Sigmoid colon (tissue), 7 donors: ENCODE data around the gene DUSP7. TPM values are rescaled to one million over a fixed set of nuclear protein-coding genes. Genes with fewer than 3 reads are reported as not detected.

Experiments used
- DNase-seq: peaks from one replicate; pipeline ENCODE4 v3.0.0-alpha.2; 2019
- H3K27ac ChIP-seq, 4 donors: fragments of 200-600 bp; sonication (generic); one replicate each; pipeline ENCODE4 v1.5.1; 2016 to 2019; ENCODE audit warnings: mild to moderate bottlenecking in 1 of 4
- H3K27me3 ChIP-seq, 3 donors: fragments of 200-600 bp; sonication (generic); one replicate each; pipeline ENCODE4 v1.5.1; 2019; ENCODE audit warnings: mild to moderate bottlenecking in 1 of 3
- H3K36me3 ChIP-seq, 4 donors: fragments of 200-600 bp; sonication (generic); one replicate each; pipeline ENCODE4 v1.5.1; 2016 to 2019
- H3K4me1 ChIP-seq, 4 donors: fragments of 200-600 bp; sonication (generic); one replicate each; pipeline ENCODE4 v1.5.1; 2017 to 2019
- H3K4me3 ChIP-seq, 4 donors: fragments of 200-600 bp; sonication (generic); one replicate each; pipeline ENCODE4 v1.5.1; 2017 to 2019; ENCODE audit warnings: mild to moderate bottlenecking in 2 of 4, moderate library complexity in 1 of 4
- H3K9me3 ChIP-seq, 4 donors: fragments of 200-600 bp in 3 of 4; sonication (generic) in 3 of 4; one replicate each; pipeline versions ENCODE4 v1.5.1 to v1.6.1; 2013 to 2019
- CTCF ChIP-seq, 4 experiments: fragments of 450-650 bp in 3 of 4; fragments of 200-600 bp in 1 of 4; IDR thresholded peaks; one replicate each; pipeline ENCODE4 v1.5.1; 2016 to 2019; ENCODE audit warnings: antibody characterized with exemption in 4 of 4, mild to moderate bottlenecking in 3 of 4, moderate library complexity in 2 of 4
- EP300 ChIP-seq, 4 donors: sonication (generic); formaldehyde crosslinking; IDR thresholded peaks; one replicate each; pipeline ENCODE4 v1.6.1; 2017; ENCODE audit warnings: antibody characterized with exemption in 4 of 4
- POLR2A ChIP-seq, 2 donors: fragments of 450-650 bp; IDR thresholded peaks; one replicate each; pipeline ENCODE4 v1.6.1; 2016; ENCODE audit warnings: antibody characterized with exemption in 2 of 2, mild to moderate bottlenecking in 2 of 2, moderate library complexity in 2 of 2
- POLR2AphosphoS5 ChIP-seq, 4 donors: sonication (generic); formaldehyde crosslinking; IDR thresholded peaks; one replicate each; pipeline ENCODE4 v1.6.1; 2017; ENCODE audit warnings: antibody characterized with exemption in 4 of 4
- WGBS, 2 donors: extraction: QIAGEN DNeasy Blood & Tissue Kit; methylation state at CpG; one replicate each; pipeline ENCODE4 v1.1.7; 2013; 5-methylcytosine and 5-hydroxymethylcytosine counted together
- intact Hi-C: fragments of 100-400 bp; cut with DNase I; formaldehyde crosslinking; loops from one replicate; pipeline ENCODE4 v1.15.1; 2023
- polyA plus RNA-seq, 3 donors: library from polyadenylated mRNA; stranded (reverse); fragments of 200-250 nt; gene quantifications; one replicate each; pipeline ENCODE4 v1.2.3, GENCODE V29; 2013
- total RNA-seq, 4 donors: library from RNA; depleted of rRNA; stranded (reverse); fragments of >200 nt; gene quantifications; one replicate each; pipeline ENCODE4 v1.1.0, GENCODE V29; 2016
- donor health status: healthy with polysubstance abuse.
- donor health status: Bipolar disorder and iron deficiency.
- donor health status: healthy.

Gene DUSP7
- total and polyA plus RNA-seq, 7 donors = 3.0 to 7.6 (median 6.8) TPM

DNA sequence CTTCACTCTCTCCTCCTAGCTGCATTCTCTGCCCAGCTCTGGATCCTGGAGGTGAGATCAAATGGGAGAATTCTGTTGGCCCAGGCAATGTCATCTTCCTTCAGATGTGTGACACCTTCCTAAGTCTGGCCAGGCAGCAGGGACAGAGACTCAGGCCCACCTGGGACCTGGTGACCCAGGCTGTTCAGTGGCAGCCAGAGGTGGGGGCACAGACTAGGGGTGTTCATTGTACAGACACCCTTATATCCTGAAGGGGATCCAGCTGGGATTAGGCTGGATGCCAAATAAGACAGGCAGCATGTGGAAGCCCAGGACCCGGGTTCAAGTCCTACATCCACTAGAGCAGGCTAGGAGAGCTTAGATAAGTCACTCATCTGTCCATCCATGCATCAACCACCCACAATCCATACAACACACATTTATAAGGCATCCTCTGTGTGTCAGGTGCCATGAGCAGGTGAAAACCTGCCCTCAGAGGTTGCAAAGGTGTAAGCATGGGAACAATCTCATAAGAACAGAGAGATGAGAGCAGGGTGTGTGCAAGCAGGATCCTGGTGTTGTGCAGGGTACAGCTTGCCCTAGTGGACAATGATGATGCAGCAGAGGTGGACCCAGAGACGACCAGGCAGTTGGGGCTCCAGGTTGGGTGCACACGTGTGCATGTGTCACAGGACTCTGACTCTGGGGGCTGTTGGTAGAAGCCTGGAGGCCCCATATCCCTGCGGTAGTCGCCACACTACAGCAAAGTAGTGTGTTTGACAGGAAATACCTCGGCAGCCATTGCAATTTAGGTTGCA lies 42.4 kb downstream of the DUSP7 start:
- 85 to 86% methylated on average over 6 of the region's 6 CpGs for WGBS, 2 donors
- TF ChIP-seq POLR2AphosphoS5 (IDR thresholded peaks at IDR 0.05) = no peak
- TF ChIP-seq CTCF (IDR thresholded peaks at IDR 0.05) = no peak
- TF ChIP-seq EP300 (IDR thresholded peaks at IDR 0.05) = no peak
- no peak for TF ChIP-seq POLR2A (IDR thresholded peaks at IDR 0.05)
- intact Hi-C loops = no loop called here

DNA sequence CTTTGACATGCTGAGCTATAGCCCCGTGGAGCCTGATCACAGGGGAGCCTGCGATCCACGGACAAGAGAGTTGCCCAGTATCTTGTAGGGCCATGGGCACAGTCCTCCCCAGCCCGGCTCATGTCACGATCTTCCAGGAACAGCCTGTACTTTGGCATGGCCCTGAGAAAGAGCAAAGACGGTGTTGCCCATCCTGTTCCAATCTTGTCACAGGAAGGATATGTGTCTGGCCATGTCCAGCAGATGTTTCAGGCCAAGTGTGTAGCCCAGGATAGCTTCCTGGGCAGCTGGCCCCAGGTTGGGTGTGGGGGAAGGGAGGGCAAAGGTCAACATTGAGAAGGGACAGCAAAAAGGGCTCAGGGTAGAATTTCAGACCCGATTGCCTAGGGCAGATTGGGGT lies 43.7 kb downstream of the DUSP7 start:
- no peak overlapping the region for H3K27ac ChIP-seq
- H3K4me1 ChIP-seq = no peaks in the 10 kb centered on the region
- no peaks in the 10 kb centered on the region for H3K9me3 ChIP-seq
- TF ChIP-seq POLR2A (IDR thresholded peaks at IDR 0.05) = no peak
- no peak overlapping the region for H3K4me3 ChIP-seq
- intact Hi-C loops = no loop called here
- 81 to 89% methylated on average over 7 of the region's 7 CpGs for WGBS, 2 donors
- H3K36me3 ChIP-seq = no peaks in the 10 kb centered on the region
- no peaks in the 10 kb centered on the region for H3K27me3 ChIP-seq
- DNase-seq = no peak

More for the DNA sequence above, 42.4 kb downstream of the DUSP7 start:
- DNase-seq = no peak
- Histone ChIP-seq H3K4me3 (no peak overlapping the region), H3K27me3 (no peaks in the 10 kb centered on the region), H3K27ac (no peak overlapping the region), H3K36me3 (no peaks in the 10 kb centered on the region), H3K4me1 (no peaks in the 10 kb centered on the region), H3K9me3 (no peaks in the 10 kb centered on the region)

DNA sequence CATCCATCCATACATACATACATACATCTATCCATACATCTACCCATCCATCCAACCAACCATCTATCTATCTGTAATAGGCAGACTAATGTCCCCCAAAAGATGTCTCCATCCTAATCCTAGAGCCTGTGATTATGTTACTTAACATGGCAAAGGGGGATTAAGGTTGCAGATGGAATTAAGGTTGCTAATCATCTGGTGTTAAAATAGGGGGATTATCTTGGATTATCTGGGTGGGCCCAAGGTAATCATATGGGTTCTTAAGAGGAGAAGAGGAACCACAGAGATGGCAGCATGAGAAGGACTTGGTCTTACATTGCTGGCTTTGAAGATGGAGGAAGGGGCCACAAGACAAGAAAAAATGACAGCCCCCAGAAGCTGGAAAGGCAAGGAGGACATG lies 45.9 kb downstream of the DUSP7 start:
- Histone ChIP-seq H3K27ac (no peak overlapping the region), H3K27me3 (no peaks in the 10 kb centered on the region), H3K36me3 (no peaks in the 10 kb centered on the region), H3K4me1 (peaks cover 0 to 11% (median 9%) of the 10 kb centered on the region in 4 donors), H3K9me3 (no peaks in the 10 kb centered on the region), H3K4me3 (no peak overlapping the region)
- no peak for DNase-seq
- intact Hi-C loops = no loop called here
- no peak for TF ChIP-seq POLR2AphosphoS5 (IDR thresholded peaks at IDR 0.05)
- TF ChIP-seq POLR2A (IDR thresholded peaks at IDR 0.05) = no peak
- TF ChIP-seq CTCF (IDR thresholded peaks at IDR 0.05) = no peak
- TF ChIP-seq EP300 (IDR thresholded peaks at IDR 0.05) = no peak

GRCh38 chr3:52007291-52007690 lies 49.1 kb downstream of the DUSP7 start:
- no peaks in the 10 kb centered on the region for H3K9me3 ChIP-seq
- 73 to 79% methylated on average over 4 of the region's 4 CpGs for WGBS, 2 donors
- peaks cover 0 to 13% (median 12%) of the 10 kb centered on the region in 4 donors for H3K4me1 ChIP-seq
- H3K27ac ChIP-seq = no peak overlapping the region
- intact Hi-C loops = no loop called here
- H3K4me3 ChIP-seq = no peak overlapping the region
- TF ChIP-seq POLR2A (IDR thresholded peaks at IDR 0.05) = no peak
- TF ChIP-seq CTCF (IDR thresholded peaks at IDR 0.05) = no peak
- no peak for TF ChIP-seq POLR2AphosphoS5 (IDR thresholded peaks at IDR 0.05)
- no peak for TF ChIP-seq EP300 (IDR thresholded peaks at IDR 0.05)
- H3K36me3 ChIP-seq = no peaks in the 10 kb centered on the region
- no peak for DNase-seq
- no peaks in the 10 kb centered on the region for H3K27me3 ChIP-seq

DNA sequence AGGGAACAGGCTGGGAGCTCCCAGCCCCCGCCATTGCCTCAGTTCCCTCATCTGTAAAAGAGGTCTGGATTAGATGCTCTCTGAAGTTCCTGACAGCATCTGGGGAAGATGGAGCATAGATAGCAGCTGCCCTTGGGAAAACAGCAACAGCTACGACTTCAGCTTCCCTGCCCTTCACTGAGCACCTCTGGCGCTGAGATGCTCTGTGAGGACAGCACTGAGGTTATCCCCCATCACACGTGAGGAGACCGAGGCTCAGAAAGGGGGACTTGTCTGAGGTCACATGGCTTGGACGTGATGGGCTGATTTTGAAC lies 49.6 kb downstream of the DUSP7 start:
- WGBS, 2 donors = 74 to 91% methylated on average over 6 of the region's 6 CpGs
- Histone ChIP-seq H3K27ac (no peak overlapping the region), H3K9me3 (no peaks in the 10 kb centered on the region), H3K4me1 (peaks cover 0 to 16% (median 12%) of the 10 kb centered on the region in 4 donors), H3K36me3 (no peaks in the 10 kb centered on the region), H3K27me3 (no peaks in the 10 kb centered on the region), H3K4me3 (no peak overlapping the region)
- TF ChIP-seq POLR2A (IDR thresholded peaks at IDR 0.05) = no peak
- TF ChIP-seq EP300 (IDR thresholded peaks at IDR 0.05) = no peak
- TF ChIP-seq POLR2AphosphoS5 (IDR thresholded peaks at IDR 0.05) = no peak
- no peak for TF ChIP-seq CTCF (IDR thresholded peaks at IDR 0.05)
- no peak for DNase-seq
- intact Hi-C loops = no loop called here
